ENCODE data around the gene VPS45.
"Not testable (repeated sequence)": the region's sequence is repeated elsewhere in the genome, so short reads cannot be mapped to it uniquely, and the experiment has no call there.

The VPS45 gene

DNA sequence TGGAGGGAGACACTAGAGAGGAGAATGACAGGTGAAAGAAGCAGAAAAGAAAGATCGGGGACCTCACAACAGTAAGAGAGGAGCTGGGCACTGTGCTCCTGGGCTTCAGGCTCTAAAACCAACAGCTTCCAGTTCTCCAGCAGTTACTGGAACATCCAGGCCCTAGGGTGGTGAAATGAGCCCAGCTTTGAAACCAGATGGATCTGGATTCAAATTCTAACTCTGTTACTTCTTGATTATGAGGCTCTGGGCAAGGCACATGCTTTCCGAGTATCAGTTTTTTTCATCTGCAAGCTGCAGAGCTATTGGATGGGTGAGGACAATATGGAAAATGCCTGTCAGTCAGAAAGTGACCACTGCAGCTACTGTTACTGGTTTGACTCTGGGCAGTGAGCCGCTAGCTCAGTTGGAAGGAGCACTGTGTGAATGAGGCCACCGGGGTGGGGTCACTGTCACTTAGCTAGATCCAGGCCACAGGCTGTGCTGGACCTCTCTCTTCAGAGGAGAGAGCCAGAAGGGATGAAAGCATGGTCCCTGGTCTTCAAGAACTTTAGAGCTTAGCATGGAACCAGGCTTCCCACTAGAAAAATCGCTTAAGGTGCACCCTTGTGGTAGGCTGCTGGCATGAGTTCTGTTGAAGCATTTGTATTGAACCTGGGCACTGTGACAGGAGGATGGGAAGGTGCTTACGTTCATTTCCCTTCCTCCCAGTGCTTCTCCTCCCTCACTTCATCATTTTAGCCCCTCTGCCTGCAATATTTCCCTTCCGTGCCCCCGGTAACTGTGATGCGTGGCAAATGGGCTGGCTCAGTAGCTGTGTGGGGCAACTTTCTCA lies 94.4 kb downstream of the VPS45 start:
- peak; percentile 11 to 35 for DNase-seq

DNA sequence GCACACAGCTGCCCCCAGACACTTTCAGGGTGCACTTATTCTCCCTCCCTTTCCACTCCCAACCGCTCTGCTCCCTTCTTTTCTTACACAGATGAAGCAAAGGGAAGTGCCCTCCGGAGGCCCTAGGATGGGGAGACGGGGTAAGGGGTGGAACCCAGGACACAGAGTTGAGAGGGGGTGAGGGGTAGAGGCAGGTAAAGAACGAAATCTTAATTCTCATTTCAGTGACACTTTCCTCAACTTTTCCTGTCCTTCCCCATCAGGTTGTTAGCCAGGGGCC lies 94.9 kb downstream of the VPS45 start:
- DNase-seq: no peak

DNA sequence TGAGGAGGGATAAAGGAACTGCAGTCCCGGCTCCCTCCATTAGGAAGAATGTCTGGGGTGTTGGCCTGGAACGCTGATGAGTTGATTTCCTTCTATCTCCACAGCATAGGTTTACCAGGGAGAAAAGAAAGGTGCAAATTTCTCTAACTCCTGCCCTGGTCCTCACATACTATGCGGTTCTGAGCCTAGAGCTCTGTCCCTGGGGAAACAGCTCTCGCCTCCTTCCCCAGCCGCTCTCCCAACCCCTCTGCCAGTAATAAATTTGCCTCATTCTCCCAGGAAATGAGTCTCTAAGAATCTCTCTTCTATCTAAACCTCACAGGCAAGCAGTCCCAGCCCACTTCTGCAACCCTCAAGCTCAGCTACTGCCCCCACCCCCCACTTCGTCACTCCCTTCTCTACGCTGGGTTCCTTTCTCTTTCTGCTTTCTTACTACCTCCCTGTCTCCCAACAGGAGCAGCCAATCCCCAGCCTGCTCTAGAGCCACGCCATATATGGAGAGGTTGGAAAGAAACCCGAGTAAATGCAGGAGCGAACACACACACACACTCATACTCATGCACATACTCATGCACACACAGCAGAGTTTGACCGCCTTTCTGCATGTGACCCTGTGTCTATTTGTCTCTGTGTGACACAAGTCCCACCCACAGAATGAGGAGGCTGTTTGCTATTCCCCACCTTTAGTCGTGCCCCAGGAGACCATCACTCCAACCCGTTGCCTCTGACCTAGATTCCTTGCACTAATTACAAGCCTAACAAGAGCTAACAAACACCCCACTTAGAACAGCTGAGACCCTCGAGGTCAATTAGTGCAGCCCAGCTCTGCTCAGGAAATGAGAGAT lies 95.5 kb downstream of the VPS45 start:
- DNase-seq: peak; percentile 98 to 99

DNA sequence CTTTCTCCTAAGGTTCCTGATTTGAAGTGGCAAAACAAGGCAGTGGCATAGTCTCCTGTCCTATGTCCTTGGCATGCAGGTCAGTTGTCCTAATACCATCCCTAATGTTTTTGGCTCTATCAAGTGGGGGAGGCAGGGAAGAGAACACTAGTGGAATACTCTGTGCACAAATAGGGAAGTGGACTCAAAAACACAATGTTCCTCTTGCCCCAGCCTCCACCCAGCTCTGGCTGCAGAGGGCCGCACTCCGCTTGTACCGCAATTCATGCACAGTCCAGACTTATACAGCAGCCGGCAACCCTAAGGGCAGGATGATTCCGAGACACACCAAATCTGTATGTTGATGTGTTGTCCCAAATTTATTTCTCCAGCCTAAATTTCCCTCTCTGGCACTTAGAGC lies 96.6 kb downstream of the VPS45 start:
- no peak for DNase-seq

DNA sequence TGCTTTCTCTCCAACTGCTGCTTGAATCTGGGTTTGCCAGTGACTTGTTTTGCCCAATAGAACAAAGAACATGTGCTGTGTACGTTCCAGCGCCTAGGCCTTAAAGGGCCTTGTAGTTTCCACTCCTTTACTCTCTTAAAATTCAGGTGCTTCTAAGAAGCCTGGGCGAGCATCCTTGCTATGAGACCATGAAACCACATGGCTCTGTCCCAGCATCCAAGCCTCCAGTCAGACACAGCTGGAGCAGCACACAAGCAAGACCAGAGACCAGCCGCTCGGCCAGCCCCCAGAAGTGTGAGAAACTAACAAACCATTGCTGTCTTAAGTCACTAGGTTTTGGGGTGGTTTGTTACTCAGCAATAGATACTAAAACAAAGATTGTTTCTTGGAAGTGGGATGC lies 97.2 kb downstream of the VPS45 start:
- no peak for DNase-seq

DNA sequence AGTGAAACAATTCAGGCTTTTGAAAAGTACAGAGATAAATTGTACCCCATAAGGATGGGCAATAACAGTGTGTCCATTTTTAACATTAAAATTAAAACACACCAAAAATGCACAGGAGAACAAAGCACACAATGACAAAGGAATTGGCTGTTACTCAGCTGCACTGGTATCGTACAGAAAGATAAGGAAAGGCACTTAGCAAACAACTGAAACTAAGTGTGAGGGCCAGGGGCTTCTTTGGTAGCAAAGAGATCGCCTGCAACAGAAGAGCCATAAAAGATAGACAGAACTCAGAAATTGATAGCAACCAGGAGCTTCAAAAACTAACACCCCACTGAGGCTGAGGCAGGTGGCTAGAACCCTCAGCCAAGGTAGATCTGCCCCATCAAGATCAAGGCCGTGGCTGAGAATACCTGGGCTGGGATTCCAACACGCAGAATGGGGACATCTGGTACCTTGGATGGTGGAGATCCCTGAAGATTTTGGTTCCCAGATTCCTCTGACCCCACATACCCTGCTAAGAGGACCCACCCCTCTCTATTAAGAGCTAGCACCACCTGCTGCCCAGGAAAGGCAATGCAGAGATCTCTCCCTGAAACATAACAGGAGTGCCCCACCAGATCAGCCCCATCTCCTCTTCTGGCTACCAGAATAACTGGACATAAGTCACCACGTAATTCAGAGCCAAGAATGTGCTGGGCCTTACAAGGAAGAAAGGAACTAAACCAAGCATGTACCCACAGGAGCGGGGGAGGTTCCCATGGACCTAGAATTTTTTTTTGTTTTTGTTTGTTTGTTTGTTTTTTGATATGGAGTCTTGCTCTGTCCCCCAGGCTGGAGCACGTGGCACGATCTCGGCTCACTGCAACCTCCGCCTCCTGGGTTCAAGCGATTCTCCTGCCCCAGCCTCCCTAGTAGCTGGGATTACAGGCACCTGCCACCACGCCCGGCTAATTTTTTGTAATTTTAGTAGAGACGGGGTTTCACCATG lies 98.3 kb downstream of the VPS45 start:
- DNase-seq: peak; percentile 70 to 72

DNA sequence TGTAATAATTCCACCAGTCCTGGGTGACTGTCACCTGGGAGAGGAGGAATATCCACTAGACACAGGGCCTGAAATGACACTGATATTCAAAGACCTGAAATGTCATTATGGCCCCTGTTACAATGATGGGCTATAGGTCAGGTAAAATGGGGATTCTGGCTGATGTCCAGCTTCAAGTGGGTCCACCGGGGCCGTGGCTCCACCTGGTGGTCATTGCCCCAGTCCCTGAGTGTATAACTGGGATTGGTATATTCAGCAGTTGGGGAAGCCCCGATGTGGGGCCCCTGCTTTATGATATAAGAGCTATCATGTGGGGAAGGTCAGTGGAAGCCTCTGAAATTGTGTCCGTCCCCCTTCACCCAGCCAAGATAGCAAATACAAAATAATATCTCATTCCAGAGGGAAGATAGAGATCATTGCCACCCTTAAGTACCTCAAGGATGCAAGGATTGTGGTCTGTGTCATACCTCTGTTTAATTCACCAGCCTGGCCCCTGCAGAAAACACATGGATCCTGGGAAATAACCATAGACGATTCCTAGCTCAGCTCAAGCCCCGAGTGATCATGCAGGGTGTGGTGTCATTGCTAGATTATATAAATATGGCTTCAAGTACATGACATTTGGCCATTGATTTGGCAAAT lies 101.5 kb downstream of the VPS45 start:
- DNase-seq: peak; percentile 14 to 36

DNA sequence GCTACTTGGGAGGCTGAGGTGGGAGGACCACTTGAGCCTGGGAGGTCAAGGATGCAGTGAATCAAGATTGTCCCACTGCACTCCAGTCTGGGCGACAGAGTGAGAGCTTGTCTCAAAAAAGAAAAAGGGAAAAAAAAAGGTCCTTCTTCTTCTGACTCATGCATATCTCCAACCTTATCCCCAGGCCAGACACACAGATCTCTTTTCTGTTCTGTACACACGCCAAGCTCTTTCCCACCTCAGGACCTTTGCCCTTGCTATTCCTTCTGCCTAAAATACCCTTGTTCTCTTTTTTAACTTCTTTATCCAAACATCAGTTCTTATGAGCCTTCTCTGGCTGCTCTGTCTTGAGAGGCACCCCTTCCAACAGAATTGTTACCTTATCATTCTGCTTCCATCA lies 104.2 kb downstream of the VPS45 start:
- no peak for DNase-seq

DNA sequence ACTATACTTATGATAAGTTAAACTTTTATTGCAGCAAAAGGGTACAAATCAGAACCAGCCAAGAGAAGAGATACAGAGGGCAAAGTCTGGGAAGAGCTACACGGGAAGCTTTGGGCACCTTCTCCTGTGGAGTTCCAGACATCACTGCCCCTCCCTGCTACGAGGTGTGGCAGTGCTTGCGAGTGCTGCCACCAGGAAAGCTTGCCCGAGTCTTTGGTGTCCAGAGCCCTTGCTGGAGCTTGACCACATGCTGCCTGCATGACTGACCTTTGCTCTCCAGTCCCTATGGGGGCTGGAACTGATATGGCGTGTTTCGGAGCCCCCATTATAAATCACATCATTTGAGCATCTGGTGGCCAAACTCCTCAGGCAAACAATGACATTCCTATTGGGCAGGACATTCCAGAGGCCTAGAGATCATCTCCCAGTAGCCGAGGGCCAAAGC lies 105.6 kb downstream of the VPS45 start:
- no peak for DNase-seq

DNA sequence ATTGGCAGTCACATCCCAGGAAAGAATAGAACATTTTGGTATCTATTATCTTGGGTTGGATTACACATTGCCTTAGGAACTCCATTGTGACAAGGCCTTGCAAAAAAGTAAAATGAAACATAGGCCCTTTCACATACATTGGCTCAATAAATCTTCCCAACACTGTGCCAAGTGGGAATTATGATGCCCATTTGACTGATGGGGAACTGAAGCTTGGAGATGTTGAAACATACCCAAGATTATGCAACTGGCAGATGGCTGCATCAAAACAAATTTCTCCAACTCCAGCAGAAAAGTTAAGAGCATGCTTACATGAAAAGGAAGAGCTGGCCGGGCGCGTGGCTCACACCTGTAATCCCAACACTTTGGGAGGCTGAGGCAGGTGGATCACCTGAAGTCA lies 109.0 kb downstream of the VPS45 start:
- DNase-seq: no peak

DNA sequence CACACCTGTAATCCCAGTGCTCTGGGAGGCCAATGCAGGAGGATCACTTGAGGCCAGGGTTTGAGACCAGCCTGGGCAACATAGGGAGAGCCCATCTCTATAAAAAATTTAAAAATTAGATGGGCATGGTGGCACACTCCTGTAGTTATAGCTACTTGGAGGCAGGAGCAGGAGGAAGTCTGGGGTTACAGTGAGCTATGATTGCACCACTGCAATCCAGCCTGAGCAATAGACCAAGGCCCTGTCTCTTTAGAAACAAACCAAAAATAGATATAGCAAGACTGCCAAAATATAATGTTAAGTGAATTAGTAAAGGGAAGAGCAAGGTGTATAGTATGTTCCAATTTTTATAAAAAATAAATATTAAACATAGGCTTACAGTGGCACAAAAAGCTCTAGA lies 111.0 kb downstream of the VPS45 start:
- DNase-seq: peak; percentile 33 to 39

DNA sequence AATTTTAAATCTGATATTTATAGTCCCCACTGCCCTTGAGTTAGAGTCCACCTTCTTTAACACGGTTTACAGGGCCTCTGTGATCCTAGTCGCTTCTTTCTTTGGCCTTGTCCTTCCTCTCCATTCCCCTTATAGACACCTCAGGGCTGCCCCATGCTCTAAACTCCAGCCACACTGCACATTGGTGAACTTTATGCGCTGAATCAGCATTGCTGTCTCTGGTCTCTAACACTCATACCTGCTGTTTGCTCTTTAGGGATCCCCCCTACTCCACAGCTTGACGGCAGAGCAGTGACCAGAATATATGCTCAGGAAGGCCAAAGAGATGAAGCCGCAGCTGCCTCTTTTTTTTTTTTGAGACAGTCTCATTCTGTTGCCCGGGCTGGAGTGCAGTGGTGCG lies 112.3 kb downstream of the VPS45 start:
- DNase-seq: no peak

DNA sequence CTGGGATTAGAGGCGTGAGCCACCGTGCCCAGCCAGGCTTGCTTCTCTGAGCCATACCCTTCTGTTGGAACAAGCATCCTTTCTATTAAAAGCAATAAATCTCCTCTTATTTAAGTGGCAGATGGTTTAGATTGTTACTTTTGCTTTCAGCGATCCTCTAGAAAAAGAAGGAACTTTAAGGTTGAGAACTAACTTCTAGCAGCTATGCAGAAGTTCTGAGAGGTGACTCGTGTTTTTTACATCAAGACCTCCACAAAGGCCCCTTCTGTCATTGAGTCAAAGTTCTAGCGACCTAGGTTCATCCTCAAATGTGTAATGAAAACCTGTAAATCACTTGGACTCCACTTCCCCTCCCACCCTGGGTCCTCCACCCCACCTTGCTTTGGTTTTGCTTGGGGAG lies 112.9 kb downstream of the VPS45 start:
- DNase-seq: no peak

DNA sequence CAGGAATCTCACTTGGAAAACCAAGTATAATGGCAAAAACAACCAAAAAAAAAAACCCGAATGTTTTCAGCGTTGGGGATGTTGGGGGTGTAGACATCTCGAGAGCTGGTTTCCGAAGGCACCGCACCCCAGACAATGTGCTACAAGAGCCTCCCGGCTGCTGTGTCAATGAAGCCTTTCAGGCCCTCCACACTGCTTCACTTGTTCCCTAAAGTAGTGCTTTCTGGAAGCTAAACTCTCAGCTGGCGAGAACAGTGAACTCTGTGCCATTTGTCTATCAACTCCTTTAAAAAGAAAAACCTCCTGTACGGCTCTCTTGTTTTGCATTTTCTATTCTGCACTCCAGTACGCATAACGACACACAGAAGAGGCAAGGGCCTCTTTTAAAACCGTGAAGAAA lies 114.7 kb downstream of the VPS45 start:
- no peak for DNase-seq

DNA sequence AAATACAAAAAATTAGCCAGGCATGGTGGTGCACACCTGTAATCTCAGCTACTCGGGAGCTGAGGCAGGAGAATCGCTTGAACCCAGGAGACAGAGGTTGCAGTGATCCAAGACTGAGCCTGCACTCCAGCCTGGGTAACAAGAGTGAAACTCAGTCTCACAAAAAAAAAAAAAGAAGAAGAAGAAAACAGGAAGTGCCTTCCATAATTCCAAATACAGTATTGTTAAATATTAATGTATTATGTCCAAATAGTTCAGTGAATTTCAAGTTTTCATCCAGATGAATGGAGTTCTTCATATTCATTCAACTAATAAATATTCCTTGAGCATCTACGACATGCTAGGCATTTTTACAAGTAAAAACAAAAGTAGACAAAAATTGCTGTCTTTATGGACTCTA lies 115.5 kb downstream of the VPS45 start:
- no peak for DNase-seq

DNA sequence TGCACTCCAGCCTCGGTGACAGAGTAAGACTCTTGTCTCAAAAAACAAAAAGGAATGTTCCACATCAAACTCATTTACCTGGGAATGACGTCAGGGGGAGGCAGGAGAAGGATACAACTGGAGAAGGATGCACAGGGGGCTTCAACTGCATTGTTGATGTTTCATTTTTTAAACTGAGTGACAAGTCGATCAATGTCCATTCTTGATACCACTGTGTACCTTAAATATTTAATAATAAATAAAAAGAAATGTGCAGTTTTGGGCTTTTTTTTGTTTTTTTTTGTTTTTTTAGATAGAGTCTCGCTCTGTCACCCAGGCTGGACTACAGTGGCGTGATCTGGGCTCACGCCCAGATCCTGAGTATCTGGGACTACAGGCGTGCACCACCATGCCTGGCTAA lies 117.9 kb downstream of the VPS45 start:
- no peak for DNase-seq

DNA sequence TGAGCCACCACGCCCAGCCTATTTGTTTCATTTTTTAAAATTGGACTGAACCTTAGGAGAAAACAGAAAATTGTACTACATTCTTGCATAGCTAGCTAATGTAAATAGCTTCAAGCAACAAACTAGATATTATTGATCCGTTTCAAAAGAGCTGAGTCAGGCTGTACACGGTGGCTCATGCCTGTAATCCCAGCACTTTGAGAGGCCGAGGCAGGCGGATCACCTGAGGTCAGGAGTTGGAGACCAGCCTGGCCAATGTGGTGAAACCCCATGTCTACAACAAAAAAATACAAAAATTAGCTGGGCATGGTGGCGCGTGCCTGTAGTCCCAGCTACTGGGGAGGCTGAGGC lies 118.8 kb downstream of the VPS45 start:
- DNase-seq: not testable (repeated sequence)

DNA sequence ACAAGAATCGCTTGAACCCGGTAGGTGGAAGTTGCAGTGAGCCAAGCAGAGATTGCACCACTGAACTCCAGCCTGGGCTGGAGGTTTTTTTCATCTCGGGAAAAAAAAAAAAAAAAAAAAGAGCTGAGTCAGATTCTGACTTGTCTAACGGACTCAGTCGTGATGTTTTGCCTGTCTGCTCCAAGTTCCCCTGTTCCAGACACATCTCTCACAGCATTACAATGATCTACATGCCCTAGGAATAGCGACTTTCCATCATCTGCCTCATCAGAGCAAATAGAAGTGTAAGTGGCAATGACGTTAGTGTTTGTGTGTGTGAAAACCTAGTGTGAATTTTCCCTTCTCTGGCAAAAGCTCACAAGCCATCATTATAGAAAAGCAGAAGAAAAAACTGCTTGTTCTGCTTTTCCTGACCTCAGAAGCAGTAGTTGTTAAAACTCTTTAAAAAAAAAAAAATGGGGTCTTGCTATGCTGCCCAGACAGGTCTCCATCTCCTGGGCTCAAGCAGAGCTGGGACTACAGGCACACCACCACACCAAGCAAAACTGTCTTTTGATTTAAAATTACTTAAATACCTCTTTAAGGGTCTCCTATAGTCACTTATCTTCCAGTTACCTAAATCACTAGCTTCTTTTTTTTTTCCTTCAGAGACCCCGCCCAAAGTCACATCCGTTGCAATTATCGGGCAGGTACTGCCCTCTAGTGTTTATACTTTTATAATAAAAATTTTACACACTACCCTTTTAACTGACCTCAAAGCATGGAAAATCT lies 119.4 kb downstream of the VPS45 start:
- DNase-seq: peak; percentile 80 to 87

DNA sequence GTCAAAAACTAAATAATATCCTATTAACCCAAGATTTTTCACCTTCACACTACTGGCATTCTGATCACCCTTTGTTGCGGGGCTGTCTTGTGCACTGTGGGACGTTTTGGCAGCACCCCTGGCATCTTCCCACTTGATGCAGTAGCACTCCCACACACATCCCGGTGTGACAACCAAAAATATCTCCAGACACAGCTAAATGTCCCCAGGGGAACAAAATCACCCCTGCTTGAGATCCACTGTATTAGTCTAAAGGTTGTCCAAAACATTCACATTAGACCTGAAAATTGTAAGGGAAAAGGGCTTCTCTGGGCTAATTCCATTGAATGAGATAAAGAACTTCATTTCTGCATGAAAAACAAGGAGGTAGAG lies 120.0 kb downstream of the VPS45 start:
- DNase-seq: no peak

DNA sequence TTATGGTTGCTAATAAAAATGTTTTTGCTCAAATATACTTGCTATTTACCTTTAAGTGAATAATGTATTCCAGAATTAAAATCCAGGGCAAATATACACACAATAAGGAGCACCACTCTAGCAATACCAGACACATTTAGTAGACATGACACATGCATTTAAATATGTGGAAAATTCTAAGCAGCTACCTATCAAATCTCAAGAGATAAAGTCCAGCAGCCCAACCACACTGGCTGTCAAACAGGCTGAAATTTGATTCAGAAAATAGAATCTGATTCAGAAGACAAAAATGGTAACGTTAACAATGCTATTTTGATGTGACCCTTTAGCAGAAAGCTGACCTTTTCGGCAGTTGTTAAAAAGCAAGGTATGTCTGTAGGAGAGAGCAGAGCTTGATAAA lies 124.4 kb downstream of the VPS45 start:
- DNase-seq: no peak

DNA sequence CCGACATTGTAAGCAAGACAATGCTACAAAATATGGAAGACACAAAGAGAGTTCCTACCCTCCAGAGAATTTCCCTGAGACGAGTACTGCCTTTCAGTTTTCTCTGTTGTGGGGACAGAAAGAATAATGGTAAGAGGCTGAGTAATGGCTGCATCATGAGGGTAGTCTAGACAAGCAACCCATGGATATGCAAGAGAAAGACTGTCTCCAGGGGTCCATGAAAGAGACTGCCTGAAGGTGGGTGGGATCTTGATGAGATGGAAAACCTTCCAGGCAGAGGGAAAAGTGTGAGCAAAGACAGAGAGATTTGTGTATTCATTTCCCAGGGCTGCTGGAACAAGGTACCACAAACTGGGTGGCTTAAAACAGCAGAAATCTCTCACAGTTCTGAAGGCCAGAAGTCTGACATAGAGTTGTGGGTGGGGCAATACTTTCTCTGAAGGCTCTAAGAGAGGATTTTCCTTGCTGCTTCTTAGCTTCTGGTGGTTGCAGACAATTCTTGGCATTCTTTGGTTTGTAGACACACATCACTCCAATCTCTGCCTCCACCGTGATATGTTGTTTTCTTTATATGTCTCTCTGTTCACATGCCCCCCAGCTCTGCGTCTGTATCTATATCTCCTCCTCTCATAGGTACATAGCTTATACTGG lies 126.9 kb downstream of the VPS45 start:
- DNase-seq: no peak

Measured in Kasumi-1 (cell line).